D721Med (cell line): ENCODE measurements around the gene PHF1.
"Not testable (repeated sequence)": the region's sequence is repeated elsewhere in the genome, so short reads cannot be mapped to it uniquely, and the experiment has no call there.

Experiments
- DNase-seq: peaks from one replicate; pipeline ENCODE4 v3.0.0; 2011; ENCODE audit warnings: low spot score; ENCODE audit not compliant: insufficient read length
- FAIRE-seq: peaks from 2 replicates; lab custom pipeline; 2011; peaks lifted over from hg19 to GRCh38; lab: Jason Lieb, UNC
- CTCF ChIP-seq: IDR thresholded peaks from 2 replicates; pipeline ENCODE4 v1.5.1; 2012; ENCODE audit warnings: mild to moderate bottlenecking, control low read depth; ENCODE audit not compliant: insufficient read depth; ENCODE audit errors: missing control alignments

The PHF1 gene

GRCh38 chr6:33410711-33411631 lies at the start of gene PHF1:
Gene PHF1, plus strand, starts transcription at chr6:33411014. Its CDS starts 1,250 bp downstream, at chr6:33412264.
- no peak for TF ChIP-seq CTCF
- FAIRE-seq (no peak), DNase-seq (peak; percentile 63)

GRCh38 chr6:33363486-33363885 lies 47.3 kb upstream of the PHF1 start:
- DNase-seq, FAIRE-seq: not testable (repeated sequence)

- DNase-seq, FAIRE-seq: not testable (repeated sequence)
These were observed 46.2 kb upstream of the PHF1 start for GRCh38 chr6:33364475-33365205.

- DNase-seq, FAIRE-seq: not testable (repeated sequence)
These were observed 45.4 kb upstream of the PHF1 start for GRCh38 chr6:33365206-33365971.

GRCh38 chr6:33367009-33367714 lies 43.7 kb upstream of the PHF1 start:
- FAIRE-seq = no peak
- no peak for TF ChIP-seq CTCF
- no peak for DNase-seq

- FAIRE-seq, DNase-seq: not testable (repeated sequence)
These were observed 43.1 kb upstream of the PHF1 start for GRCh38 chr6:33367715-33368025.

GRCh38 chr6:33371901-33372300 lies 38.9 kb upstream of the PHF1 start:
- not testable (repeated sequence) for DNase-seq, FAIRE-seq

- TF ChIP-seq CTCF = no peak
- FAIRE-seq (no peak), DNase-seq (no peak)
These were observed 38.2 kb upstream of the PHF1 start for GRCh38 chr6:33372526-33373123.
